Activated T-cell treated with anti-CD3 and anti-CD28 coated beads, Interleukin-2, amount 50 U/mL, for 4 hours (primary cell): ENCODE results near the gene TK1. TPM values are rescaled to one million over a fixed set of nuclear protein-coding genes. Genes with fewer than 3 reads are reported as not detected.
A peak's percentile ranks its signal among the peaks of the same experiment; 100 is the strongest.
"Not testable (repeated sequence)": the region's sequence is repeated elsewhere in the genome, so short reads cannot be mapped to it uniquely, and the experiment has no call there.

ENCODE experiments used
- ATAC-seq, 2 donors: fragments of 200-7000 bp; cut with Tn5 transposase; one replicate each; pipeline ENCODE4 v1.10.0; 2021
- DNase-seq: peaks from one replicate; pipeline ENCODE4 v3.0.0-alpha.2; 2020
- H3K27me3 Mint-ChIP-seq: one replicate; pipeline ENCODE4 v1.8.0; 2021; ENCODE audit warnings: low read depth, mixed read lengths
- H3K36me3 Mint-ChIP-seq: one replicate; pipeline ENCODE4 v1.8.0; 2022; ENCODE audit warnings: mixed read lengths; ENCODE audit not compliant: insufficient read depth
- H3K4me1 Mint-ChIP-seq: one replicate; pipeline ENCODE4 v1.8.0; 2021; ENCODE audit warnings: low read depth, mixed read lengths
- H3K4me3 Mint-ChIP-seq: one replicate; pipeline ENCODE4 v1.8.0; 2021; ENCODE audit warnings: mild to moderate bottlenecking, moderate library complexity, mixed read lengths
- H3K9me3 Mint-ChIP-seq: one replicate; pipeline ENCODE4 v1.8.0; 2021; ENCODE audit warnings: mixed read lengths
- total RNA-seq, 3 donors: library from RNA; stranded (reverse); gene quantifications; one replicate each; pipeline ENCODE4 v1.2.1, GENCODE V29; 2021

Gene TK1, protein sequence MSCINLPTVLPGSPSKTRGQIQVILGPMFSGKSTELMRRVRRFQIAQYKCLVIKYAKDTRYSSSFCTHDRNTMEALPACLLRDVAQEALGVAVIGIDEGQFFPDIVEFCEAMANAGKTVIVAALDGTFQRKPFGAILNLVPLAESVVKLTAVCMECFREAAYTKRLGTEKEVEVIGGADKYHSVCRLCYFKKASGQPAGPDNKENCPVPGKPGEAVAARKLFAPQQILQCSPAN
- total RNA-seq, result 10 to 100 TPM; 23.0 to 30.3 (median 26.8) TPM

DNA sequence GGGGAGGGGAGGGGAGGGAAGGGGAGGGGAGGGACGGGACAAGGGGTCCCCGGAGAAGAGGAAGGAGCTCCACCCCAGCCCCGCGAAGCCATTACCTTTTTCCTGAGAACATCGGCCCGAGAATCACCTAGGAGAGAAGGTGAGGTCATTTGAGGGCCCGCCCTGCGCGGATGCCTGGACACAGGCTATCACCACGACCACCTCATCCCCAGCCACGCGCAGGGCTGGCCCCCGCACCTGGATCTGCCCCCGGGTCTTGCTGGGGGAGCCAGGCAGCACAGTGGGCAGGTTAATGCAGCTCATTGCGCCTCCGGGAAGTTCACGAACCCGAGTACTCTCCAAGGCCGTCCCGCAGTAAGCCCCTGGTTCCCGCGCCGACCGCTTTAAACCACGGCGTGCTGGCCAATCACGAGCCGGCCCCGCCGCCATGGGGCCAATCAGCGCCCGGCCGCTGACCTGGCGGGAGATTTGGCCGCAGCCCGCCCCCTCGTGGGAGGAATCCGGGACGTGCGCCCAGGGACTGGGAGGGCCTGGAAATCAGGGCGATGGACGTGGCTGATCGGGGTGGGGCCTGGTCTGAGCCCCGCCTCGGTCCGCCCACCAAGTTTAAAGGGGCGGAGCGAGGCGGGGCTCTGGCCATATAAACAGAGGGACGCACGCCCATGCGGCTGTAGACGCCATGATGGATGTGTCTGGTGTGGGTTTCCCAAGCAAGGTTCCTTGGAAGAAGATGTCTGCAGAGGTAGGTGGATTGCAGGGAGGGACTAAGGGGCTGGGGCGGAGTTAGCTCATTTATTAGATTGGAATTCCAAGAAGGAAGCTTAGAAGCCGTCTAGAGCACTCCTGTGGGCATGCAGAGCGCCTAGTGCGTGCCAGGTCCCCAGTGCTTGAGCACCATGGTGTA lies at the start of gene TK1, which contains the start of gene AFMID:
TSS of gene TK1 (minus strand) at position 361 of the 904 bp plus-strand sequence. CDS start at position 303, 58 bp downstream.
TSS of gene AFMID (plus strand) at position 671 of the 904 bp plus-strand sequence. CDS start at position 680, 9 bp downstream.
- H3K4me1 Mint-ChIP-seq, result peaks cover 9% of the 10 kb centered on the region
- DNase-seq (peak; percentile 62), ATAC-seq (peak; percentile 97)
- no peaks in the 10 kb centered on the region for H3K27me3 Mint-ChIP-seq
- H3K9me3 Mint-ChIP-seq, result no peaks in the 10 kb centered on the region
- peak within 1 kb of the TSS; percentile 84 for H3K4me3 Mint-ChIP-seq
- H3K36me3 Mint-ChIP-seq, result no peaks in the 10 kb centered on the region

GRCh38 chr17:78235885-78236284 lies 49.0 kb upstream of the TK1 start:
- Mint-ChIP-seq H3K27me3 (peaks cover 18% of the 10 kb centered on the region), H3K36me3 (no peaks in the 10 kb centered on the region), H3K4me1 (peaks cover 5% of the 10 kb centered on the region), H3K9me3 (no peaks in the 10 kb centered on the region), H3K4me3 (no peak overlapping the region)
- ATAC-seq (no peak), DNase-seq (no peak)

DNA sequence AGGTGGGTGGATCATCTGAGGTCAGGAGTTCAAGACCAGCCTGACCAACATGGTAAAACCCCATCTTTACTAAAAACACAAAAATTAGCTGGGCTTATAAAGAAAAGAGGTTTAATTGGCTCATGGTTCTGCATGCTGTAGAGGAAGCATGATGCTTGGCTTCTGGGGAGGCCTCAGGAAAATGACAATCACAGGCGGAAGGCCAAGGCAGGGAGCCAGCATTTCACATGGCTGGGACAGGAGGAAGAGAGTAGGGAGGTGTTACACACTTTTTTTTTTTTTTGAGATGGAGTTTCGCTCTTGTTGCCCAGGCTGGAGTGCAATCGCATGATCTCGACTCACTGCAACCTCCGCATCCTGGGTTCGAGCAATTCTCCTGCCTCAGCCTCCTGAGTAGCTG lies 48.2 kb upstream of the TK1 start:
- not testable (repeated sequence) for ATAC-seq

GRCh38 chr17:78234261-78234865 lies 47.5 kb upstream of the TK1 start:
- Mint-ChIP-seq H3K9me3 (no peaks in the 10 kb centered on the region), H3K4me3 (no peak overlapping the region), H3K4me1 (peaks cover 5% of the 10 kb centered on the region), H3K36me3 (no peaks in the 10 kb centered on the region), H3K27me3 (peaks cover 23% of the 10 kb centered on the region)
- DNase-seq, result no peak
- ATAC-seq, result no peak

More for the DNA sequence above, 48.2 kb upstream of the TK1 start:
- DNase-seq, H3K9me3 Mint-ChIP-seq, H3K36me3 Mint-ChIP-seq, H3K4me3 Mint-ChIP-seq, H3K4me1 Mint-ChIP-seq: not testable (repeated sequence)
- H3K27me3 Mint-ChIP-seq, result peaks cover 23% of the 10 kb centered on the region

- Mint-ChIP-seq H3K27me3 (peaks cover 26% of the 10 kb centered on the region), H3K4me1 (peaks cover 5% of the 10 kb centered on the region), H3K9me3 (no peaks in the 10 kb centered on the region), H3K36me3 (no peaks in the 10 kb centered on the region), H3K4me3 (no peak overlapping the region)
- DNase-seq (no peak), ATAC-seq (no peak)
Measured at GRCh38 chr17:78233678-78234077, 46.8 kb upstream of the TK1 start.

GRCh38 chr17:78232859-78233173 lies 46.0 kb upstream of the TK1 start:
- no peak overlapping the region for H3K4me3 Mint-ChIP-seq
- H3K36me3 Mint-ChIP-seq, result no peaks in the 10 kb centered on the region
- H3K27me3 Mint-ChIP-seq, result peaks cover 26% of the 10 kb centered on the region
- no peaks in the 10 kb centered on the region for H3K9me3 Mint-ChIP-seq
- ATAC-seq, result peak in 1 of 2 donors; percentile 28
- DNase-seq, result no peak
- peaks cover 5% of the 10 kb centered on the region for H3K4me1 Mint-ChIP-seq

DNA sequence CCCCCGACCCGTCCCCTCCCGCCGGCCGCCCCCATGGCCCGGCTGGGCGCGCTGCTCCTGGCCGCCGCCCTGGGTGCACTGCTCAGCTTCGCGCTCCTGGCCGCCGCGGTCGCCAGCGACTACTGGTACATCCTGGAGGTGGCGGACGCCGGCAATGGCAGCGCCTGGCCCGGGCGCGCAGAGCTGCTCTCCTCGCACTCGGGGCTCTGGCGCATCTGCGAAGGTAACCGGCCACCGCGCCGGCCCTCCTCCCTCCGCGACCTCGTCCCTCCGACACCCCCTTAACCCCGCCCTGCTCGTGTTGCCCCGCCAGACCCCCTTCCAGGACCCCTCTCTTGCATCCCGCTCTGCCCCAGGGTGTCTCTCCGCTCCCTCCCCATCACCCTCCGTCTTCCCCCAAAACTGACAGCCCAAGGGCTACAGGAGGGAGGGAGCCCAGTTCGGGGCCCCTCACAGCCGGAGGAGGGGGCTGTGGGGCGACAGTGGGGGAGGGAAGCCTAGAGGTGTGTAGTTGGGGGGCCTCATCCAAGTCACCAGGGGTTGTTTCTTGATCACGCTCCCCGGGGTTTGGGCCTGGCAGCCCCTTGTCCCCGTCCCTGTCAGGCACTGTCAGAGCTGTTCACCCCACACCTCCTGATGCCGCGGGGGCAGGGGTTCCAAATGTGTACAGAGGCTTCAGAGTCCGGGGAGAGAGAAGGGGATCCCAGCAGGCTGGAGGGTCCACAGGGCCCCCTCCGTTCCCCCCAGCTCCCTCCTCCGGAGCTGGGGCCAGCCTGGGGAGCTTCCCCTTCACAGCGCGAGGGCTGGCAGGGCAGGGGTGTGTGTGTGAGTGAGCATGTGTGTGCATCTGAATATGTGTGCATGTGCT lies 45.4 kb upstream of the TK1 start:
- Mint-ChIP-seq H3K9me3 (no peaks in the 10 kb centered on the region), H3K4me3 (no peak overlapping the region), H3K27me3 (peaks cover 28% of the 10 kb centered on the region), H3K4me1 (peaks cover 5% of the 10 kb centered on the region), H3K36me3 (no peaks in the 10 kb centered on the region)
- DNase-seq (no peak), ATAC-seq (peak; percentile 68 to 80)

DNA sequence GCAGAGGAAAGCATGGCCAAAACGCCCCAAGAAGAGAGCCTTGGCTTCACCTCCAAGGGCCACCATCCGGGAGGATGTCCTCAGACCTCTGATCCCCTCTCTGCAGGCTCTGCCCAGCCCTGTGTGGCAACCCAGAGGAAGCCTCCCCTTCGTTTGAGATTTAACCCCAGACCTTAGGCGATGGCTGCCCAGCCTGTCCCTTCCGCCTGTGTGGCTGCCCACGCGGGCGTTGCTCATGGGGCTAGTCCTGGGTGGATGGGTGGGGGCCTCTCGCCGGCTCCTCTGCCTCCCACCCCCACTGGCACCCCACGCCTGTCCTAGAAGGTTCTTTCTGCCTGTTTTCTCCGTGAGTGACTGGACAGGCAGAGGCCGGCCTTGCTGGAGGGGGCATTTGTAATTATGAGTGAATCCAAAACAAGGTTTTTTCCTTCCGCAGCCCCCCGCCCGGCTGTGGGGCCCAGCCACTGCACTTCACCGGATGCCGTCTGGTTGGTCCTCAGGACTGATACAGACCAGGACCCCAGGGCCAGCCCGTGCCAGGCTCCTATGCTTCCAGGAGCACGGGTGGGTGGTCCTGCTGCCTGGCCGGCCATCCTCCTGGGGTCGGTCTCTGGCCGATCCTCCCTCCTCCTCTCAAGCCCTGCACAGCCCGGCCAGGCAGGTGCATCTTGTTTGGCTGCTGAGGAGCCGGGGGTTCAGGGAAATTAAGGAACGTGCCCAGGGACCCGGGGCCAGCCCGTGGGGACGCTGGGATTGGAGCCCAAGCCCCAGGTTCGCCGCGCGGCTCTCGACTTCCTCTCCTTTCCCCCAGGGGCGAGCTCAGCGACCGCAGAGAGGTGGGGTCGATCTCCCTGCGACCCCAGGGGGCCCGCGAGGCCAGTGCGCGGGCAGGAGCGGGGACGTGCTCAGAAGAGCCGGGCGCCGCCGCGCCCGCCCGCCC lies 44.4 kb upstream of the TK1 start, which contains the start of gene TMEM235:
TSS of gene TMEM235 (plus strand) at position 636 of the 940 bp plus-strand sequence. CDS start 393 bp downstream, outside the sequence.
- Mint-ChIP-seq H3K4me3 (no peak within 1 kb of the TSS), H3K9me3 (no peaks in the 10 kb centered on the region), H3K4me1 (peaks cover 8% of the 10 kb centered on the region), H3K27me3 (peaks cover 28% of the 10 kb centered on the region), H3K36me3 (no peaks in the 10 kb centered on the region)
- no peak for ATAC-seq
- DNase-seq, result no peak

DNA sequence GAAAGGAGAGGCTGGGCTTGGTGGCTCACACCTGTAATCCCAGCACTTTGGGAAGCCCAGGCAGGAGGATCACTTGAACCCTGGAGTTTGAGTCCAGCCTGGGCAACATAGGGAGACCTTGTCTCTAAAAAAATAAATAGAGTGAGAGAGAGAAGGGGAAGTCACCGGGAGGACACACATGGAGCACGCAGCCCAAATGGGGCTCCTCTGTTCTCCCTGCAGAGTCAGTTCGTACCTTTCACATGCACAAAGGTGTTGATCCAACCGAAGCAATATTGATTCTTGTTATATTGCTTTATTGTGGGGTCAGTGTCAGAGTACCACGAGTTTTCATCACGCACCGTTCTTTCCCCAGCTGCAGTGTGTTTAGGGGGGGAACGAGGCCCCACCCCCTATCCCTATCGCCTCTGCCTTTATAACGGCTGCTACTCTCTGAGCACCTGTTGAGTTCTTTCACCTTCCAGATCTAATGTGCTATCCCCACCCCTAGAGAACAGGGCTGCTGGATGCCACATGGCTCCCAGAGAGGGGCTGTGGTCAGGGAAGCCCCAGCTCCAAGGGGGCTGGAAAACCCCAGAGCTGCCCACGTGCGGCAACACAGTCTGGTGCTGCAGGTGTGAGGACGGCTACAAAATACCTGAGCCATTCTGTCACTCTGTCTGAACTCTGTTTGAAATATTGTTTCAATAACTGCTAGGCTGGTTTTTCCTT lies 43.6 kb upstream of the TK1 start:
- DNase-seq (no peak), ATAC-seq (no peak)
- Mint-ChIP-seq H3K27me3 (peaks cover 28% of the 10 kb centered on the region), H3K36me3 (no peaks in the 10 kb centered on the region), H3K4me1 (peaks cover 8% of the 10 kb centered on the region), H3K4me3 (no peak overlapping the region), H3K9me3 (no peaks in the 10 kb centered on the region)

- H3K4me3 Mint-ChIP-seq, result no peak overlapping the region
- DNase-seq (no peak), ATAC-seq (no peak)
- no peaks in the 10 kb centered on the region for H3K9me3 Mint-ChIP-seq
- H3K4me1 Mint-ChIP-seq, result peaks cover 10% of the 10 kb centered on the region
- no peaks in the 10 kb centered on the region for H3K36me3 Mint-ChIP-seq
- H3K27me3 Mint-ChIP-seq, result peaks cover 28% of the 10 kb centered on the region
Measured at GRCh38 chr17:78228176-78228575, 41.3 kb upstream of the TK1 start.

GRCh38 chr17:78227455-78227916 lies 40.6 kb upstream of the TK1 start:
- no peak for DNase-seq
- H3K27me3 Mint-ChIP-seq, result peaks cover 22% of the 10 kb centered on the region
- no peak overlapping the region for H3K4me3 Mint-ChIP-seq
- no peak for ATAC-seq
- H3K4me1 Mint-ChIP-seq, result peaks cover 13% of the 10 kb centered on the region
- no peaks in the 10 kb centered on the region for H3K9me3 Mint-ChIP-seq
- H3K36me3 Mint-ChIP-seq, result no peaks in the 10 kb centered on the region

DNA sequence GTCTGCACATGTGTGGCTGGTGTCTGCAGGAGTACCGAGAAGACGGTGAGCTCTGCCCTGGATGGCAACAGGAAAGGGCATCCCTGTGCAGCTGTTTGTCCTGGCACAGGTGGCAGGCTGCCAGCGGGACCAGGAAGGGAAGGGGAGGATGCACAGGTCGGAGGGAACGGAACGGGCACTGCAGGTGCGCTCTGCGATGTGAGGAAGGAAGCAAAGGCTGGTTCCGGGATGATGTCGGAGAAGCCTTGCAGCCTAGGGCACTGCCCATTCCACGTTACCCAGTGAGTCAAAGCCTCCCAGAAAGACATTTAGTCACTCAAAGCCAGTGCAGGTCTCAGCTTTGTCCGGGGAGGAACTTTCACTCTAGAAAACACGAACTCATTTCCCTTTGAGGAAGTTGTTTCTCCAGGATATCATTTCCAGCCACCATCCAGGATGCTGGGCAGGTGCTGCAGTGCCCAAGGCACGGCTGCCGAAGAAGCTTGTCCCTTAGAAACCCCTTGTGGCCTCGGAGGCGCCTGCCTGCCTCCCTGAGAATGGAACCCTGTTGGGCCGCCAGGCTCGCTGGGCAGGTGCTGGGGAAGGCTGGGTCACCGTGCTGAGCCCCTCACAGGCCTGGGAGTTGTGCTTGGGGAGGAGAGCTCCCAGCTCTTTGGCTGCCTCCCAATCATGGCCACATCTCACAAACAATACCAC lies 40.1 kb upstream of the TK1 start:
- H3K4me1 Mint-ChIP-seq, result peaks cover 8% of the 10 kb centered on the region
- no peaks in the 10 kb centered on the region for H3K9me3 Mint-ChIP-seq
- ATAC-seq (peak; percentile 35 to 37), DNase-seq (no peak)
- no peak overlapping the region for H3K4me3 Mint-ChIP-seq
- peaks cover 17% of the 10 kb centered on the region for H3K27me3 Mint-ChIP-seq
- H3K36me3 Mint-ChIP-seq, result no peaks in the 10 kb centered on the region
